ENCODE data around the gene PALB2.

DNA sequence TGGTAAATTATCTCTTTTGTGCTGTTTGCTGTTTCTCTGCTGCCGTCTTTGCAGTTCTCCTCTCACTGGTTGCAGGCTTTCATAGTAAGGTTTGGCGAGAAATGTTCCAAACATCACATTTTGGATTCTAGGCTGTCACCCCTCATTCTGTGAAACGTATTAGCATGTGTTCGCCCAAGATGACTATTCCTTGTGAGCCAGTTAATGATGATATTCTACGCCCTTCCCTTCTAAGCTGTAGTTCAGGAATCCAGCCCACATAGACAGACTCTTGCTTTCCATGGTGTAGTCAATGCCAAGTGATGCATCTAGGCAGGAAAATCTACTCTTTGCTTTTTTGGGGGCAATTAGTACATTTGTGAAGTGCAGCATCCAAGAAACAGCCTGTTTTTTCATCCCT, 69.2 kb downstream of the PALB2 start:
- TF ChIP-seq, protein P1, sequence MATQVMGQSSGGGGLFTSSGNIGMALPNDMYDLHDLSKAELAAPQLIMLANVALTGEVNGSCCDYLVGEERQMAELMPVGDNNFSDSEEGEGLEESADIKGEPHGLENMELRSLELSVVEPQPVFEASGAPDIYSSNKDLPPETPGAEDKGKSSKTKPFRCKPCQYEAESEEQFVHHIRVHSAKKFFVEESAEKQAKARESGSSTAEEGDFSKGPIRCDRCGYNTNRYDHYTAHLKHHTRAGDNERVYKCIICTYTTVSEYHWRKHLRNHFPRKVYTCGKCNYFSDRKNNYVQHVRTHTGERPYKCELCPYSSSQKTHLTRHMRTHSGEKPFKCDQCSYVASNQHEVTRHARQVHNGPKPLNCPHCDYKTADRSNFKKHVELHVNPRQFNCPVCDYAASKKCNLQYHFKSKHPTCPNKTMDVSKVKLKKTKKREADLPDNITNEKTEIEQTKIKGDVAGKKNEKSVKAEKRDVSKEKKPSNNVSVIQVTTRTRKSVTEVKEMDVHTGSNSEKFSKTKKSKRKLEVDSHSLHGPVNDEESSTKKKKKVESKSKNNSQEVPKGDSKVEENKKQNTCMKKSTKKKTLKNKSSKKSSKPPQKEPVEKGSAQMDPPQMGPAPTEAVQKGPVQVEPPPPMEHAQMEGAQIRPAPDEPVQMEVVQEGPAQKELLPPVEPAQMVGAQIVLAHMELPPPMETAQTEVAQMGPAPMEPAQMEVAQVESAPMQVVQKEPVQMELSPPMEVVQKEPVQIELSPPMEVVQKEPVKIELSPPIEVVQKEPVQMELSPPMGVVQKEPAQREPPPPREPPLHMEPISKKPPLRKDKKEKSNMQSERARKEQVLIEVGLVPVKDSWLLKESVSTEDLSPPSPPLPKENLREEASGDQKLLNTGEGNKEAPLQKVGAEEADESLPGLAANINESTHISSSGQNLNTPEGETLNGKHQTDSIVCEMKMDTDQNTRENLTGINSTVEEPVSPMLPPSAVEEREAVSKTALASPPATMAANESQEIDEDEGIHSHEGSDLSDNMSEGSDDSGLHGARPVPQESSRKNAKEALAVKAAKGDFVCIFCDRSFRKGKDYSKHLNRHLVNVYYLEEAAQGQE (IDR thresholded peaks at IDR 0.05; ENCODE audit: low read depth), result no peak
- TF ChIP-seq RAD21 (IDR thresholded peaks at IDR 0.05; ENCODE audit: low read depth) (no peak), EP300 (IDR thresholded peaks at IDR 0.05; ENCODE audit: borderline replicate concordance) (no peak), FOXM1 (IDR thresholded peaks at IDR 0.05; ENCODE audit: borderline replicate concordance, low read depth) (no peak), CREB1 (IDR thresholded peaks at IDR 0.05; ENCODE audit: low read depth) (no peak), EGR1 (IDR thresholded peaks at IDR 0.05) (no peak)
